ENCODE measurements around the gene IDH2.

IDH2 gene

GRCh38 chr15:90095521-90095959 is 6.7 kb downstream of the IDH2 start:
- in situ Hi-C loops (cut with MboI; ENCODE audit: low pct_unique_long_range_greater_than_20kb, low sequenced_read_pairs, unreplicated experiment), result no loop called here
- TF ChIP-seq CTCF (IDR thresholded peaks at IDR 0.05; ENCODE audit: extremely low read depth, insufficient read depth, missing control alignments), result no peak
- peak; percentile 31 for DNase-seq (ENCODE audit: low spot score)

DNA sequence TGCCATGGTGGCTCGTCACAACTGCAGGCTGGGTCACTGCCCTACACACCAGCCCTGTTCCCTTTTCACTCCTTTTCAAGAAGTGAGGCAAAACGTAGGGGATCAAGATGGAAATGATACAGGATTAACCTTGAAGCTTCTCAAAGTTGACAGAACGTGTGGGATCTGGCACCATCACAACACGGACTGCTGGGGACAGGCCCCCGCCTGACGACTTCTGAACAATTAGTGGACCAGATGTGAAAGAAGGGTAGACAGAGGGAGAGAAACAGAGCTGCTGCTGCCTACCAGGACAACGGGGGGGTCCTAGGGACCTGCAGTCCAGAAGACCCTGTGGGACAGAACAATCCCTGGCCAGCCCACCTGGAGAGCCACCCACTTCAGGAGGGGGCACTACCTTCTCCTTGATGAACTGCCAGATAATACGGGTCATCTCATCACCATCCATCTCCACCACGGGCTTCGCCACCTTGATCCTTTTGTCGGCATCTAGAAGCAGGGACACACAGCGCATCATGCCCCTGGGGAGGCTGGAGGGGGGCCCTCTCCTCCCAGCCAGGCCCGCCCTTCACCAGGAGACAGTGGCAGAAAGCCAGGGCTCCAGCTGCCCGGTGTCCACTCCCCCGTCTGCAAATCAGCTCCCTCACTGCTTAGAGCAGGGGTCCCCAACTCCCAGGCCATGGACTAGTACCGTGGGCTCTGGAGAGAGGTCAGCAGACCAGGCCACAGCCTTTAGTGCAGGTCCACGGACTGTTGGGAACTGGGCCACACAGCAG is 10.9 kb downstream of the IDH2 start:
- no peak for TF ChIP-seq CTCF (IDR thresholded peaks at IDR 0.05; ENCODE audit: extremely low read depth, insufficient read depth, missing control alignments)
- in situ Hi-C loops (cut with MboI; ENCODE audit: low pct_unique_long_range_greater_than_20kb, low sequenced_read_pairs, unreplicated experiment), result no loop called here
- DNase-seq (ENCODE audit: low spot score), result no peak

GRCh38 chr15:90090226-90090848 is 11.9 kb downstream of the IDH2 start:
- DNase-seq (ENCODE audit: low spot score), result no peak
- in situ Hi-C loops (cut with MboI; ENCODE audit: low pct_unique_long_range_greater_than_20kb, low sequenced_read_pairs, unreplicated experiment), result no loop called here

GRCh38 chr15:90087454-90088154 is 14.7 kb downstream of the IDH2 start:
- peak; percentile 13 for TF ChIP-seq CTCF (IDR thresholded peaks at IDR 0.05; ENCODE audit: extremely low read depth, insufficient read depth, missing control alignments)
- no peak for DNase-seq (ENCODE audit: low spot score)
- in situ Hi-C loops (cut with MboI; ENCODE audit: low pct_unique_long_range_greater_than_20kb, low sequenced_read_pairs, unreplicated experiment), result no loop called here

More at GRCh38 chr15:90090226-90090848, 11.9 kb downstream of the IDH2 start:
- no peak for TF ChIP-seq CTCF (IDR thresholded peaks at IDR 0.05; ENCODE audit: extremely low read depth, insufficient read depth, missing control alignments)

GRCh38 chr15:90086868-90087268 is 15.4 kb downstream of the IDH2 start:
- peak; percentile 76 for TF ChIP-seq CTCF (IDR thresholded peaks at IDR 0.05; ENCODE audit: extremely low read depth, insufficient read depth, missing control alignments)
- in situ Hi-C loops (cut with MboI; ENCODE audit: low pct_unique_long_range_greater_than_20kb, low sequenced_read_pairs, unreplicated experiment), result no loop called here
- peak; percentile 76 for DNase-seq (ENCODE audit: low spot score)

DNA sequence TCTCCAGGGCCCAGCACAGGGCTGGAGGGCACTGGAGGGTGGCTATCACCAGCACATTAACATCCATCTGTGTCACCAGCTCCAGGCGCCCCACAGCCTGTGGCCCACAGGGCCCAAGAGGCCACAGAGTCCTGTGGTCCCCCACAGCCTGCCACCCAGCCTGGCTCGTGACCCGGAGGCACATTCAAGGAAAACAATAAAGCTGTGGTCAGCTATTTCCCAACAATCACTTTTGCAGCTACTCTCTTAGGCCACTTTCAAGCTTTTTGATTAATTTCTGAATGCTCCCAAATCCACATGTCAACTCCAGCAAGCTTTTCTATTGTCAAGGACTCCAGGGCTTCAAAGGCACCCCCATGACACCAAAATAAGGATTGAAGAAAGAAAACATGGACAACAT is 16.7 kb downstream of the IDH2 start:
- in situ Hi-C loops (cut with MboI; ENCODE audit: low pct_unique_long_range_greater_than_20kb, low sequenced_read_pairs, unreplicated experiment), result no loop called here
- no peak for TF ChIP-seq CTCF (IDR thresholded peaks at IDR 0.05; ENCODE audit: extremely low read depth, insufficient read depth, missing control alignments)
- no peak for DNase-seq (ENCODE audit: low spot score)
